Tibial artery (tissue), 4 donors: ENCODE results near the gene MRC2.
"Not testable (repeated sequence)": the region's sequence is repeated elsewhere in the genome, so short reads cannot be mapped to it uniquely, and the experiment has no call there.

Experiments used
- DNase-seq, 2 donors: peaks; one replicate each; pipeline ENCODE4 v3.0.0-alpha.2; 2019
- H3K27ac ChIP-seq, 2 donors: fragments of 200-600 bp; sonication (generic) in 1 of 2; 1 replicate in 1 of 2; 2 replicates in 1 of 2; pipeline ENCODE4 v1.5.1; 2018 to 2019; ENCODE audit warnings: mild to moderate bottlenecking in 1 of 2
- H3K27me3 ChIP-seq, 2 donors: fragments of 200-600 bp; sonication (generic) in 1 of 2; one replicate each; pipeline versions ENCODE4 v1.5.1 to v1.6.0; 2016 to 2019
- H3K36me3 ChIP-seq, 3 donors: fragments of 200-600 bp; sonication (generic) in 2 of 3; one replicate each; pipeline ENCODE4 v1.5.1; 2016 to 2019; ENCODE audit warnings: mild to moderate bottlenecking in 2 of 3
- H3K4me1 ChIP-seq, 4 donors: fragments of 200-600 bp; sonication (generic) in 2 of 4; 1 replicate in 3 of 4; 2 replicates in 1 of 4; pipeline ENCODE4 v1.5.1; 2016 to 2019
- H3K4me3 ChIP-seq, 2 donors: fragments of 200-600 bp; sonication (generic) in 1 of 2; 1 replicate in 1 of 2; 2 replicates in 1 of 2; pipeline ENCODE4 v1.5.1; 2018 to 2019; ENCODE audit warnings: mild to moderate bottlenecking in 2 of 2
- H3K9me3 ChIP-seq, 3 donors: fragments of 200-600 bp; sonication (generic) in 1 of 3; one replicate each; pipeline ENCODE4 v1.5.1; 2016 to 2019
- intact Hi-C: fragments of 100-400 bp; cut with DNase I; formaldehyde crosslinking; loops from one replicate; pipeline ENCODE4 v1.15.0; 2023; ENCODE audit warnings: low total_unique reads
- TF ChIP-seq, protein P1 (sequence below), 2 experiments: fragments of 200-600 bp in 1 of 2; fragments of 450-650 bp in 1 of 2; IDR thresholded peaks; one replicate each; pipeline ENCODE4 v1.5.1; 2017 to 2019; ENCODE audit warnings: antibody characterized with exemption in 2 of 2, mild to moderate bottlenecking in 1 of 2, moderate library complexity in 1 of 2

Gene MRC2

DNA sequence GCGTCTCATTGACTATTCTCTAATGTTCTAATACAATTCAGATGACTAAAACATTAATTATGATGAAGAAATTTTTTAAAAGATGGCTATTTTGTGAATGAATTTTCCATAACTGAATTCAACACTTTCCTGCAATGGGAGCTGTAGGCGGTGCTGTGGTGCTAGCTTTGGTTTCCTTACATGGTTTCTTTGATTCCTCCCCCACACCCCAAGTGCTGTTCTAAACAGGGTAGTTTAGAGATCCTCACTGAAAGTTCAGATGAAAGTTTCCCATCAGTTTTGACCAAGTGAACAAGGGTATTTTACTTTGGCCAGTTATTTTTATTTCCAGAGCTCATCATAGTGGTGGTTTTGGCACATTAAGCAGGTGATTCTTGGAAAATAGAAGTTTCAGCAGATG lies 26.0 kb upstream of the MRC2 start:
- Histone ChIP-seq H3K27ac (no peak overlapping the region), H3K27me3 (no peaks in the 10 kb centered on the region), H3K9me3 (no peaks in the 10 kb centered on the region), H3K36me3 (peaks cover 38 to 85% (median 62%) of the 10 kb centered on the region in 3 donors), H3K4me1 (no peaks in the 10 kb centered on the region), H3K4me3 (no peak overlapping the region)
- TF ChIP-seq, protein P1, sequence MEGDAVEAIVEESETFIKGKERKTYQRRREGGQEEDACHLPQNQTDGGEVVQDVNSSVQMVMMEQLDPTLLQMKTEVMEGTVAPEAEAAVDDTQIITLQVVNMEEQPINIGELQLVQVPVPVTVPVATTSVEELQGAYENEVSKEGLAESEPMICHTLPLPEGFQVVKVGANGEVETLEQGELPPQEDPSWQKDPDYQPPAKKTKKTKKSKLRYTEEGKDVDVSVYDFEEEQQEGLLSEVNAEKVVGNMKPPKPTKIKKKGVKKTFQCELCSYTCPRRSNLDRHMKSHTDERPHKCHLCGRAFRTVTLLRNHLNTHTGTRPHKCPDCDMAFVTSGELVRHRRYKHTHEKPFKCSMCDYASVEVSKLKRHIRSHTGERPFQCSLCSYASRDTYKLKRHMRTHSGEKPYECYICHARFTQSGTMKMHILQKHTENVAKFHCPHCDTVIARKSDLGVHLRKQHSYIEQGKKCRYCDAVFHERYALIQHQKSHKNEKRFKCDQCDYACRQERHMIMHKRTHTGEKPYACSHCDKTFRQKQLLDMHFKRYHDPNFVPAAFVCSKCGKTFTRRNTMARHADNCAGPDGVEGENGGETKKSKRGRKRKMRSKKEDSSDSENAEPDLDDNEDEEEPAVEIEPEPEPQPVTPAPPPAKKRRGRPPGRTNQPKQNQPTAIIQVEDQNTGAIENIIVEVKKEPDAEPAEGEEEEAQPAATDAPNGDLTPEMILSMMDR (IDR thresholded peaks at IDR 0.05): no peak
- intact Hi-C loops: no loop called here
- DNase-seq: no peak

DNA sequence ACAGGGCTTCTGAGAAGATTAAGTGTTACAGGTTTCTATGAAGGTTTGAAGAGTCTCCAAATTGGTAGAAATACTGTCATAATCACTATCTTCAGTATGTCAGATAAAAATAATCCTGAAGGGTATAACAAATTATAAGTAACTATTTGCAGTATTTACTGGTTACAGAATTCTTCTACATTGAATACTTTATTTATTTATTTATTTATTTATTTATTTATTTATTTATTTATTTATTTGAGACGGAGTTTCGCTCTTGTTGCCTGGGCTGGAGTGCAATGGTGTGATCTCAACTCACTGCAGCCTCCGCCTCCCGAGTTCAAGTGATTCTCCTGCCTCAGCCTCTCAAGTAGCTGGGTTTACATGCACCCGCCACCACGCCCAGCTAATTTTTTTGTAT lies 23.7 kb upstream of the MRC2 start:
- DNase-seq, intact Hi-C loops, H3K9me3 ChIP-seq, H3K27ac ChIP-seq, H3K27me3 ChIP-seq, H3K4me1 ChIP-seq, H3K4me3 ChIP-seq: not testable (repeated sequence)
- H3K36me3 ChIP-seq: peaks cover 47 to 88% (median 68%) of the 10 kb centered on the region in 3 donors

DNA sequence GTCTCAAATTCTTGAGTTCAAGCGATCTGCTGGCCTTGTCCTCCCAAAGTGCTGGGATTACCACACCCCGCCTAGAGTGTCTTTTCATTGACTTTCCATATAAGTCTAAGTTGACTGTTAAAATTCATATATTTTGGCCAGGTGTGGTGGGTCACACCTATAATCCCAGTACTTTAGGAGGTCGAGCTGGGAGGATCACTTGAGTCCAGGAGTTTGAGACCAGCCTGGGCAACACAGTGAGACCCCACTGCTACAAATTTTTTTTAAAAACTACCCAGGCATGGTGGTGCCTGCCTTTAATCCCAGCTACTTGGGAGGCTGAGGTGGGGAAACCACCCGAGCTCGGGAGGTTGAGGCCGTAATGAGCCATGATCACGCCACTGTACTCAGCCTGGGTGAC lies 21.9 kb upstream of the MRC2 start:
- no peak overlapping the region for H3K27ac ChIP-seq
- DNase-seq: no peak
- H3K27me3 ChIP-seq: no peaks in the 10 kb centered on the region
- TF ChIP-seq, protein P1 (IDR thresholded peaks at IDR 0.05): no peak
- no peak overlapping the region for H3K4me3 ChIP-seq
- no peaks in the 10 kb centered on the region for H3K9me3 ChIP-seq
- peaks cover 63 to 88% (median 69%) of the 10 kb centered on the region in 3 donors for H3K36me3 ChIP-seq
- intact Hi-C loops: no loop called here
- no peaks in the 10 kb centered on the region for H3K4me1 ChIP-seq

DNA sequence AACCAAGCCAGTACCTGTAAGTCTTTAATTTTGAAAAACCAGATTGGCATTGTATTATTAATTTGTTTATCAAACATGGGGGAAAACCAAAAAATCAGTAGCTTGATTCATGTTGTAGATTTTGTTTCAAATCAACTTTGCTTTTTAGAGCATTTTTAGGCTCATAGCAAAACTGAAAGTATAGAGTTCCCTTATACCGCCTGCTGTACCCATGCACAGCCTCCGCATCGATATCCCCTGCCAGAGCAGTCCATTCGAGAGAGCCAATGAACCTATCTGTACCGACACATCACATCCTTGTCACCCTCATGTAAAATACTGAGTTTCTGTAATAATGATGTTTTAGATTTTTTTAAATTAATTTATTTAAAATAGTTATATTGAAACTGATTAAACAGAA lies 16.2 kb upstream of the MRC2 start:
- no peaks in the 10 kb centered on the region for H3K27me3 ChIP-seq
- H3K27ac ChIP-seq: no peak overlapping the region
- peaks cover 58 to 94% (median 80%) of the 10 kb centered on the region in 3 donors for H3K36me3 ChIP-seq
- TF ChIP-seq, protein P1 (IDR thresholded peaks at IDR 0.05): no peak
- no peaks in the 10 kb centered on the region for H3K4me1 ChIP-seq
- DNase-seq: no peak
- no peaks in the 10 kb centered on the region for H3K9me3 ChIP-seq
- H3K4me3 ChIP-seq: no peak overlapping the region
- intact Hi-C loops: no loop called here

DNA sequence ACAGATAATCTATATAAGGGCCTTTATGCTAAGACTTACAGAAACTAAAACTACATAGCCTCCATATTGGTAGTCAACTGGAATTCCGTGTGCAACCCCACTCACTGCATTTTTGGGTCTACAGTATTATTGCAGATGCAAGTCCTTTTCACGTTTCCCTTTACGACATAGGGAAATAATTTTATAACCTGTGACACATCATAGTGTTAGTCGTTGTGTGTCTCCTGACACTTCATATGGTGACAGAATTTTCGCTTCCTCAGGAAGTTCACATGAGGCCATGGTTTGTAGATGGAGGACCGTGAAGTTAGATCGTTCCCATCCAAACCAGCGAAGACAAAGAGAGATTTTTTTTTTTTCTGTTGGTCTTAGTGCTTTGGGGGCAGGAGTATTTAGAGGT lies 15.7 kb upstream of the MRC2 start:
- Histone ChIP-seq H3K36me3 (peaks cover 54 to 91% (median 76%) of the 10 kb centered on the region in 3 donors), H3K27me3 (no peaks in the 10 kb centered on the region), H3K4me3 (no peak overlapping the region), H3K27ac (no peak overlapping the region), H3K9me3 (no peaks in the 10 kb centered on the region), H3K4me1 (no peaks in the 10 kb centered on the region)
- TF ChIP-seq, protein P1 (IDR thresholded peaks at IDR 0.05): no peak
- intact Hi-C loops: no loop called here
- DNase-seq: no peak

DNA sequence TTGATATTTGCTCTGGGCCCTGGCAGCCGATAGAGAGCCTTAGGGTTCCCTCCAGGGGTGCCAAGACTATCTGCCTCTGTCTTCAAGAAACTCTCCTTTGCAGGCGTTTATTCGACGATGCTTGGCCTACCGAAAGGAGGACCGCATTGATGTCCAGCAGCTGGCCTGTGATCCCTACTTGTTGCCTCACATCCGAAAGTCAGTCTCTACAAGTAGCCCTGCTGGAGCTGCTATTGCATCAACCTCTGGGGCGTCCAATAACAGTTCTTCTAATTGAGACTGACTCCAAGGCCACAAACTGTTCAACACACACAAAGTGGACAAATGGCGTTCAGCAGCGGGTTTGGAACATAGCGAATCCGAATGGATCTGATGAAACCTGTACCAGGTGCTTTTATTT lies 15.2 kb upstream of the MRC2 start:
- not testable (repeated sequence) for H3K4me1 ChIP-seq, DNase-seq, H3K4me3 ChIP-seq

DNA sequence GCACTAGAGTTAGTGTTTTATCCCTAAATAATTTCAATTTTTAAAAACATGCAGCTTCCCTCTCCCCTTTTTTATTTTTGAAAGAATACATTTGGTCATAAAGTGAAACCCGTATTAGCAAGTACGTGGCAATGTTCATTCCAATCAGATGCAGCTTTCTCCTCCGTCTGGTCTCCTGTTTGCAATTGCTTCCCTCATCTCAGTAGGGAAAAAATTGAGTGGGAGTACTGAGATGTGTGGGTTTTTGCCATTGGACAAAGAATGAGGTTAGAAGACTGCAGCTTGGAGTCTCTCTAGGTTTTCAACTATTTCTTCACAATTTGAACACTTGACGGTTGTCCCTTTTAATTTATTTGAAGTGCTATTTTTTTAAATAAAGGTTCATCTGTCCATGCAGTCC lies 14.4 kb upstream of the MRC2 start:
- H3K27me3 ChIP-seq, H3K9me3 ChIP-seq, H3K27ac ChIP-seq, H3K4me3 ChIP-seq, H3K4me1 ChIP-seq, intact Hi-C loops, DNase-seq: not testable (repeated sequence)
- peaks cover 44 to 88% (median 64%) of the 10 kb centered on the region in 3 donors for H3K36me3 ChIP-seq

More for the DNA sequence above, 15.2 kb upstream of the MRC2 start:
- intact Hi-C loops, H3K9me3 ChIP-seq, H3K27me3 ChIP-seq, H3K27ac ChIP-seq: not testable (repeated sequence)
- H3K36me3 ChIP-seq: peaks cover 52 to 89% (median 72%) of the 10 kb centered on the region in 3 donors
